NCI-H2029 (cell line): ENCODE measurements around the gene HLTF.
"Not testable (repeated sequence)": the region's sequence is repeated elsewhere in the genome, so short reads cannot be mapped to it uniquely, and the experiment has no call there.

Experiments
- DNase-seq: peaks from one replicate; lab custom pipeline; 2025; lab: John Stamatoyannopoulos, UW

The HLTF gene

DNA sequence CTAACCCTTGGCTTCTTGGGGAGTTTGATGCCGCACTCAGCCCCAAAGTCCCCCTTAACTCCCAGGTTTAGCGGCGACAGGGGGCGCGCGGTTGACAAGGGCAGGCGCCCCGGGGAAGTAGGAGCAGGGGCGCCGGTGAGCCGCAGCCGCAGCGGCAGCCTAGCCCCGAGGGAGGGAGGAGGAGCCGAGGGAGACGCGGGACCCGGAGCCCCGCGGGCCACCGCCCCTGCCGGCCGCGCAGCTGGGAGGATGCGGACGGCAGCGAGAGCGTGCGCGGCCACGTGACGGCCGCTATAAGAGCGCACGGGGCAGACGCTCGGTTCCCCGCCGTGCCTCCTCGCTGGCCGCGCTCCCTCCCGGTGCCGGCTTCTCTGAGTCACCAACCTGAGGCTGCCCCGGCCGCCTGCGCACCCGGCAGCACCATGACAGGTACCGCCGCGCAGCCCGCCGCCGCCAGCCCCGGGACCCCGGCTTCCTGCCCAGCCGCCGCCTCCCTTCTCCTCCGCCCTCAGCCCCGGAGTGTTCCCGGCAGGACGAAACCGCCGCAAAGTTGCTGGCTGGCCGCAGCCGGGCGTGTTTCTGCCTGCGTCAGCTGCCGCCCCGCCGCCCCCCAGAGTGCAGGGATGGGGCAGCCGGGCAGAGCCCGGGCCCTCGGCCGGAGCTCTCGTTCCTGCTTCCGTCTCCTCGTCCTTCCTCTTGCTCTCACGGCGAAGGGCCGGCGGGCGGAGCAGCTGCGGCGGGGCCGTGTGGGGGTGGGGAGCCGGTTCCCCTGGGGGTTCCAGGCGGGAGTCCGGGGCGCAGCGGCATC lies 94.9 kb downstream of the HLTF start, which contains the start of gene GYG1:
Gene GYG1, plus strand, starts transcription at position 322 of the 808 bp plus-strand sequence. Its CDS starts 101 bp downstream, at position 423.
- peak; percentile 70 for DNase-seq

- DNase-seq = no peak
Measured at GRCh38 chr3:148990236-148990635, 96.1 kb downstream of the HLTF start.

DNA sequence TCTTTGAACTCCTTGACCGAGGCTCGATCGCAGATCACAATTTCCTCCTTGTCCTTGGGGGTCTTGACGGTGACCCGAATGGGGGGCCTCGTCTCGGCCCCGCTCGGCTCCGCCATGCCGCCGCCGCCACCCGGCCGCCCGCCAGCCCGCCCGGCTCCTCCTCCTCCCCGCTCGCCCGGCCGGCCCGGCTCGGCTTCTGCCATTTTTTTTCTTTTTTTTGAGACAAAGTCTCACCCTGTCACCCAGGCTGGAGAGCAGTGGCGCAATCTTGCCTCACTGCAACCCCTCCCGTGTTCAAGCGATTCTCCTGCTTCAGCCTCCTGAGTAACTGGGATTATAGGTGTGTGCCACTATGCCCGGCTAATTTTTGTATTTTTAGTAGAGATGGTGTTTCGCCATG lies 98.8 kb downstream of the HLTF start:
- DNase-seq = not testable (repeated sequence)

DNA sequence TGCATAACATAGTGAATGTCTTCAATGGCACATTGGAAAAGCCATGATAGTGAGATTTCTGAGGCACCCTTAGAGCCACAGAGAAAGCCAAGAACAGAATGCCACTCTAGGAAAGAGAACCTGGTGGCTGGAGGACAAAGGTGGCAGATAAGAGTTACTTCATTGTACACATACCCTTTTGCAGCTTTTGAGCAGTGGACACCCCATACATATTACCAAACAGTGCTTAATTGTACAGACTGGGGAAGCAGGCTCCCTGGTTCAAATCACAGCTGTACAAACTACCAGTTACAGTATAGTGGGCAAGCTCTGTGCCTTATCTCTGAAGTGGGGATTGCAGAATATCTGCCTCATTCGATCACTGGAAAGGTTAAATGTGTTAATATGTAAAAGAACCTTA lies 105.1 kb downstream of the HLTF start:
- DNase-seq = no peak
